Lung (tissue), 12 donors: ENCODE results near the gene TMEM63C. TPM values are rescaled to one million over a fixed set of nuclear protein-coding genes. Genes with fewer than 3 reads are reported as not detected.

Experiments used
- ATAC-seq: fragments of 200-7000 bp; cut with Tn5 transposase; one replicate; pipeline ENCODE4 v1.9.1; 2020; ENCODE audit warnings: moderate number of reproducible peaks; ENCODE audit not compliant: insufficient read depth, low FRiP score
- DNase-seq, 3 donors: peaks; one replicate each; pipeline ENCODE4 v3.0.0-alpha.2; 2013 to 2017
- H3K27ac ChIP-seq, 2 donors: one replicate each; pipeline ENCODE4 v1.5.1; 2013; ENCODE audit warnings: mild to moderate bottlenecking in 2 of 2, moderate library complexity in 2 of 2, control low read depth in 1 of 2, inconsistent platforms in 1 of 2, low read depth in 1 of 2, low read length in 1 of 2
- H3K27me3 ChIP-seq, 3 donors: one replicate each; pipeline ENCODE4 v1.5.1; 2013; ENCODE audit warnings: low read length in 2 of 3; ENCODE audit not compliant: control insufficient read depth in 3 of 3, insufficient read depth in 3 of 3
- H3K36me3 ChIP-seq, 4 donors: one replicate each; pipeline ENCODE4 v1.5.1; 2013; ENCODE audit warnings: low read length in 4 of 4, mild to moderate bottlenecking in 1 of 4, moderate library complexity in 1 of 4; ENCODE audit not compliant: control insufficient read depth in 4 of 4, insufficient read depth in 4 of 4
- H3K4me1 ChIP-seq, 5 donors: one replicate each; pipeline ENCODE4 v1.5.1; 2013; ENCODE audit warnings: low read length in 5 of 5, mild to moderate bottlenecking in 2 of 5, moderate library complexity in 1 of 5; ENCODE audit not compliant: control insufficient read depth in 5 of 5, insufficient read depth in 5 of 5
- H3K4me3 ChIP-seq: one replicate; pipeline ENCODE4 v1.5.1; 2013; ENCODE audit warnings: mild to moderate bottlenecking, control low read depth, moderate library complexity
- H3K9ac ChIP-seq, 2 donors: one replicate each; pipeline ENCODE4 v1.5.1; 2013; ENCODE audit warnings: low read length in 2 of 2, control low read depth in 1 of 2; ENCODE audit not compliant: insufficient read depth in 1 of 2
- H3K9me3 ChIP-seq, 4 donors: one replicate each; pipeline ENCODE4 v1.5.1; 2013; ENCODE audit warnings: low read length in 3 of 4, mild to moderate bottlenecking in 1 of 4, moderate library complexity in 1 of 4; ENCODE audit not compliant: control insufficient read depth in 4 of 4, insufficient read depth in 3 of 4
- WGBS, 2 donors: extraction: QIAGEN DNeasy Blood & Tissue Kit; methylation state at CpG; one replicate each; pipeline ENCODE4 v1.1.7; 2013; 5-methylcytosine and 5-hydroxymethylcytosine counted together
- polyA plus RNA-seq, 2 donors: library from polyadenylated mRNA; stranded (reverse); fragments of 200-250 nt; gene quantifications; one replicate each; pipeline ENCODE4 v1.2.1, GENCODE V29; 2013
- total RNA-seq, 2 donors: library from RNA; depleted of rRNA in 1 of 2; stranded (reverse); fragments of >200 nt in 1 of 2; gene quantifications; one replicate each; pipeline ENCODE4 v1.2.1, GENCODE V29; 2014 to 2021
- TF ChIP-seq, protein P1 (sequence below): IDR thresholded peaks from 2 replicates; pipeline ENCODE4 v1.5.1; 2012; ENCODE audit warnings: mild to moderate bottlenecking; ENCODE audit errors: control extremely low read depth, extremely low read depth
- donor health status: control.
- donor health status: control.
- donor health status: Bipolar disorder and iron deficiency.
- donor health status: healthy.
- donor health status: DM: yes; HTN: yes; CAD: no.

Gene TMEM63C
- total and polyA plus RNA-seq, 4 donors: 0.20 to 1.2 (median 0.45) TPM

DNA sequence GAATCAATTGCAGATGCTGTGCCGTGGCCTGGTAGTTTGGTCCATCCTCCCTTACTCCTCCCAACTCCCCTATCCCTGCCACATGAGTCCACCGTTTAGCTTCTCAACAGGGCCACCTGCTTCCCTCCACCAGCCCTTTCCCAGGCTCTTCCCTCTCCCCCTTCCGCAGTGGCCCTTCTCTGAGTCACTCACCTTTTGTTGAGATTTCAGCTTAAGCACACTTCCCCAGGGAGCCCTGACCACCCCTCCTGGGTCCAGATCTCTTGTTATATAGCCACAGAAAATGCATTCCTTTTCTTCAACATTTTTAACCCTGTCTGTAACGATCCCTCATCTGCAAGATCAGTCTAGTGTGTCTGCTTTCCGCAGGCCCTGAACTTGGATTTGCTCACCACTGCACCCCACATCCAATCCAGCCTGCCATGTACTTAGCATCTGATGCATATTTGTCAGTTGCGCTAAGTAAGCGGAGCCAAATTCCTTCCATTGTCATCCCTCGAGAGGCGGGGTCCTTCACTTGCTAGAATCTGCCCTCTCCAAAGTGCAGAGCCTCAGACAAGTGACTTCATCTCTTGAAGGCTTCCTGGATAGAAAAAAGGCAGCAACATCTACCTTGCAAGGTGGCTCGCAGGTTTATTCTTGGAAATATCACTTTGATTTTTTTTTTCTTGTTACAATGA is 41.1 kb downstream of the TMEM63C start:
- TF ChIP-seq, protein P1, sequence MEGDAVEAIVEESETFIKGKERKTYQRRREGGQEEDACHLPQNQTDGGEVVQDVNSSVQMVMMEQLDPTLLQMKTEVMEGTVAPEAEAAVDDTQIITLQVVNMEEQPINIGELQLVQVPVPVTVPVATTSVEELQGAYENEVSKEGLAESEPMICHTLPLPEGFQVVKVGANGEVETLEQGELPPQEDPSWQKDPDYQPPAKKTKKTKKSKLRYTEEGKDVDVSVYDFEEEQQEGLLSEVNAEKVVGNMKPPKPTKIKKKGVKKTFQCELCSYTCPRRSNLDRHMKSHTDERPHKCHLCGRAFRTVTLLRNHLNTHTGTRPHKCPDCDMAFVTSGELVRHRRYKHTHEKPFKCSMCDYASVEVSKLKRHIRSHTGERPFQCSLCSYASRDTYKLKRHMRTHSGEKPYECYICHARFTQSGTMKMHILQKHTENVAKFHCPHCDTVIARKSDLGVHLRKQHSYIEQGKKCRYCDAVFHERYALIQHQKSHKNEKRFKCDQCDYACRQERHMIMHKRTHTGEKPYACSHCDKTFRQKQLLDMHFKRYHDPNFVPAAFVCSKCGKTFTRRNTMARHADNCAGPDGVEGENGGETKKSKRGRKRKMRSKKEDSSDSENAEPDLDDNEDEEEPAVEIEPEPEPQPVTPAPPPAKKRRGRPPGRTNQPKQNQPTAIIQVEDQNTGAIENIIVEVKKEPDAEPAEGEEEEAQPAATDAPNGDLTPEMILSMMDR: no peak
- H3K27ac ChIP-seq: no peak overlapping the region
- no peak for DNase-seq
- H3K36me3 ChIP-seq: no peaks in the 10 kb centered on the region
- H3K4me1 ChIP-seq: no peaks in the 10 kb centered on the region
- H3K9me3 ChIP-seq: peaks cover 0 to 2% (median 0%) of the 10 kb centered on the region in 4 donors
- H3K4me3 ChIP-seq: no peak overlapping the region
- no peak overlapping the region for H3K9ac ChIP-seq
- 47 to 66% methylated on average over 10 of the region's 10 CpGs for WGBS, 2 donors
- no peak for ATAC-seq
- H3K27me3 ChIP-seq: peaks cover 0 to 3% (median 0%) of the 10 kb centered on the region in 3 donors

DNA sequence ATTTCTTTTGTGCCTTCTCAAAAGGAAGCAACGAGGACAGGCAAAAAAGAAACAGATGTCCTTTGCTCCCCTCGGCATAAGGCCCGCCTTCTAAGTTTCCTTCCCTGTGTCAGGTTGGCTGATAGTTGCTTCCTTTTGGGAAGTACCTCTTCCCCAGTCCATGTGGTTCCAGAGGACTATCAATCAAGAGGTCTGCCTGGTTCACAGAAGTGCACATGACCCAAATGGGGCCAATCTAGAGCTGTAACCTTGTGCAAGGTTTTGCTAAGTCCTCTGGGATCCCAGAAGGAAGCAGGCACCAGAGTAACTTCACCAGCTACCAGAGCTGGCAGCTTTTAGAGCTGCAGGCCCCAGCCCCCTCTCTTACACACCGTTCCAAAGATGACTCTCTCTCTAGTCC is 42.6 kb downstream of the TMEM63C start:
- no peak overlapping the region for H3K27ac ChIP-seq
- no peak overlapping the region for H3K4me3 ChIP-seq
- H3K36me3 ChIP-seq: no peaks in the 10 kb centered on the region
- no peak for ATAC-seq
- H3K9ac ChIP-seq: no peak overlapping the region
- no peaks in the 10 kb centered on the region for H3K4me1 ChIP-seq
- no peak for DNase-seq
- peaks cover 0 to 2% (median 0%) of the 10 kb centered on the region in 4 donors for H3K9me3 ChIP-seq
- H3K27me3 ChIP-seq: peaks cover 0 to 3% (median 0%) of the 10 kb centered on the region in 3 donors
- 34 to 42% methylated on average over 4 of the region's 4 CpGs for WGBS, 2 donors
- TF ChIP-seq, protein P1: no peak

DNA sequence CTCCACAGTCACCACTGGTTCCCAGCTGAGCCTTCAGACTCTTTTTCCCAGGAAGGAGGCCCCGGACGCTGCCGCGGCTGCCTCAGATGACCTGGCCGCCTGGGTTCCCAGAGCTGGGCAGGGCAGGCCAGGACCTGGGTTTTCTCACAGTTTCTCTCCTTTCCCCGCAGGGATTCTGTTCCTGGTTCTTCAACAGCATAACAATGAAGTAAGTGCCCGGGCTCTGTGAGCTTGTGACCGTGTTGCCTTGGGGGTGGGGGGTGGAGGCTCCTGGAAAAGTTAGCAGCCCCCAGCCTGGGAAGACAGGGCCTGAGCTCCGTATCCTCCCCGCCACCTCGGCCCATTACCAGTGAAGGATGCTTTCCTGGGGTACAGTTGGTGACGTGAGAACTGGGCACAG is 43.7 kb downstream of the TMEM63C start:
- TF ChIP-seq, protein P1: no peak
- no peak for ATAC-seq
- 75 to 87% methylated on average over 12 of the region's 12 CpGs for WGBS, 2 donors

More for the DNA sequence above, 43.7 kb downstream of the TMEM63C start:
- Histone ChIP-seq H3K4me1 (no peaks in the 10 kb centered on the region), H3K9ac (no peak overlapping the region), H3K27ac (no peak overlapping the region), H3K4me3 (no peak overlapping the region), H3K36me3 (no peaks in the 10 kb centered on the region), H3K9me3 (peaks cover 0 to 2% (median 0%) of the 10 kb centered on the region in 4 donors), H3K27me3 (peaks cover 0 to 3% (median 0%) of the 10 kb centered on the region in 3 donors)
- no peak for DNase-seq
